Measurements from ENCODE around the gene ADAMTS2.

Gene ADAMTS2

GRCh38 chr5:179251276-179251969, 93.8 kb downstream of the ADAMTS2 start:
- Histone ChIP-seq H2AFZ (ENCODE audit: low read depth, low read length) (no peak overlapping the region), H3K4me1 (ENCODE audit: insufficient read depth, low read length) (no peaks in the 10 kb centered on the region), H3K4me3 (ENCODE audit: low read depth in 1 of 2, low read length in 2 of 2) (no peak overlapping the region), H3K4me2 (ENCODE audit: insufficient read depth, low read length) (no peak overlapping the region), H3K27me3 (ENCODE audit: insufficient read depth, low read length, poor library complexity) (peaks cover 4% of the 10 kb centered on the region), H3K36me3 (ENCODE audit: insufficient read depth, low read length) (no peaks in the 10 kb centered on the region), H4K20me1 (ENCODE audit: insufficient read depth, low read length) (no peaks in the 10 kb centered on the region), H3K79me2 (ENCODE audit: insufficient read depth, low read length) (no peaks in the 10 kb centered on the region), H3K9ac (ENCODE audit: low read depth, low read length) (no peak overlapping the region), H3K9me3 (ENCODE audit: insufficient read depth, low read length, severe bottlenecking) (no peaks in the 10 kb centered on the region), H3K27ac (ENCODE audit: low read length) (no peak overlapping the region)
- no peak for ATAC-seq (ENCODE audit: insufficient read depth, low read depth)
- no peak for DNase-seq
- TF ChIP-seq EZH2 (IDR thresholded peaks at IDR 0.05; ENCODE audit: borderline replicate concordance, low read depth, low read length, severe bottlenecking) (no peak), CTCF (IDR thresholded peaks at IDR 0.05; ENCODE audit: borderline replicate concordance, extremely low read depth, low read length, poor library complexity, severe bottlenecking) (no peak)

DNA sequence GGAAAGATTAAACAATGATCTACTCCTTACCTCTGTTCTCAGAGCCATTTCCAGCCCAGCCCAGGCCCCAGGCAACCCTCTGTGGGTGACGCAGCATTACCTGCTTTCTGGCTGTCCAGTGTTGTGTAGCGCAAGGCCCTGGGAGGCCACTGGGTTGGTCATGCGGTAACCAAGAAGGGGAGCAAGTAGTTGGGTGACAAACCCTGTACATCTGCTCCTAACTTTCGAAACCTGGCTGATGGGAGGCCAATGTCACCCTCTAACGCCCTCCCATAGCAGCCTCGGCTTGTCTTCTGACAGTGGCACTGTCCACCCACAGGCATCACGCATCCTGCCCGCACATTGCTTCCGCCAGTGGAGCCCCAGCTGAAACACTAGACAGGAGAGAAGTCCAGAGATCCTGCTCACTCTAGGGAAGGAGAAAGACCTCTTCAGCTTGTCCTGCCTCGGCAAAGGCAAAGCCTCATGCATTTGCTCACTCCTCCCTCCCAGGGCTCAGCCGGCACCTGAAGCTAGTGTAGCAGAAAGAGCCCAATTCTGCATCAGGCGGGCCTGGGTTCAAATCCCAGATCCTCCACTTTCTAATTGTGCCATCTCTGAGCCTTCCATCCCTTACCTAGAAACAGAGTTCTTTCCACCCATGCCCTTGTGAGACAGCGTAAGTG, 94.6 kb downstream of the ADAMTS2 start:
- Histone ChIP-seq H4K20me1 (ENCODE audit: insufficient read depth, low read length) (no peaks in the 10 kb centered on the region), H3K79me2 (ENCODE audit: insufficient read depth, low read length) (no peaks in the 10 kb centered on the region), H3K27me3 (ENCODE audit: insufficient read depth, low read length, poor library complexity) (peaks cover 4% of the 10 kb centered on the region), H3K9ac (ENCODE audit: low read depth, low read length) (no peak overlapping the region), H3K4me1 (ENCODE audit: insufficient read depth, low read length) (no peaks in the 10 kb centered on the region), H3K27ac (ENCODE audit: low read length) (no peak overlapping the region), H3K9me3 (ENCODE audit: insufficient read depth, low read length, severe bottlenecking) (peaks cover 4% of the 10 kb centered on the region), H3K4me2 (ENCODE audit: insufficient read depth, low read length) (no peak overlapping the region), H3K4me3 (ENCODE audit: low read depth in 1 of 2, low read length in 2 of 2) (no peak overlapping the region), H2AFZ (ENCODE audit: low read depth, low read length) (no peak overlapping the region), H3K36me3 (ENCODE audit: insufficient read depth, low read length) (no peaks in the 10 kb centered on the region)
- TF ChIP-seq EZH2 (IDR thresholded peaks at IDR 0.05; ENCODE audit: borderline replicate concordance, low read depth, low read length, severe bottlenecking) (no peak), CTCF (IDR thresholded peaks at IDR 0.05; ENCODE audit: borderline replicate concordance, extremely low read depth, low read length, poor library complexity, severe bottlenecking) (no peak)
- no peak for DNase-seq
- ATAC-seq (ENCODE audit: insufficient read depth, low read depth), result no peak

DNA sequence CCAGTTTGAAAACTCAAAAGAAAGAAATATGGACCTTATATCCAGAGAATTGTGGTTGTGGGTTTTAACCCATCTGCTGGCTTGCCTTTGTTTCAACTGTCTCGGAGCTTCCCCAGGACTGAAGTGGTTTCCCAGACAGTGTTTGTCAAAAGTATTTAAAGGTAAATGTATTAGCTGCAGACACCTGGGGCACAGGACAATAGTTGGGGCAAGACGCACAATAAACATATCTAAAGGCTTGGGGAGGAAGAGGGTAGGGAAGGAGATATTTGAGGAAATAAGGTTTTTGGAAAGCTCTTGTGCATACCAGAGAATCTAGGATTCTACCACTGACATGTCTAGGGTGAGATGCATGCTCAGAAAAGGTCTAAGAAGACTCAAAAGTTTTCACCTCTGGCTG, 99.0 kb downstream of the ADAMTS2 start:
- peaks cover 4% of the 10 kb centered on the region for H3K9me3 ChIP-seq (ENCODE audit: insufficient read depth, low read length, severe bottlenecking)
- no peaks in the 10 kb centered on the region for H3K27me3 ChIP-seq (ENCODE audit: insufficient read depth, low read length, poor library complexity)
- no peaks in the 10 kb centered on the region for H3K36me3 ChIP-seq (ENCODE audit: insufficient read depth, low read length)
- no peak for TF ChIP-seq EZH2 (IDR thresholded peaks at IDR 0.05; ENCODE audit: borderline replicate concordance, low read depth, low read length, severe bottlenecking)
- no peak for TF ChIP-seq CTCF (IDR thresholded peaks at IDR 0.05; ENCODE audit: borderline replicate concordance, extremely low read depth, low read length, poor library complexity, severe bottlenecking)
- DNase-seq (no peak), ATAC-seq (ENCODE audit: insufficient read depth, low read depth) (no peak)
- no peaks in the 10 kb centered on the region for H3K4me1 ChIP-seq (ENCODE audit: insufficient read depth, low read length)
- H2AFZ ChIP-seq (ENCODE audit: low read depth, low read length), result no peak overlapping the region
- no peak overlapping the region for H3K9ac ChIP-seq (ENCODE audit: low read depth, low read length)
- no peak overlapping the region for H3K4me3 ChIP-seq (ENCODE audit: low read depth in 1 of 2, low read length in 2 of 2)
- no peak overlapping the region for H3K27ac ChIP-seq (ENCODE audit: low read length)
- no peaks in the 10 kb centered on the region for H3K79me2 ChIP-seq (ENCODE audit: insufficient read depth, low read length)
- no peak overlapping the region for H3K4me2 ChIP-seq (ENCODE audit: insufficient read depth, low read length)
- H4K20me1 ChIP-seq (ENCODE audit: insufficient read depth, low read length), result no peaks in the 10 kb centered on the region

Data from DND-41 (cell line).